Gastrocnemius medialis (tissue), 4 donors: ENCODE data around the gene RPL36A. TPM values are rescaled to one million over a fixed set of nuclear protein-coding genes. Genes with fewer than 3 reads are reported as not detected.
A peak's percentile ranks its signal among the peaks of the same experiment; 100 is the strongest.

Experiments used
- ATAC-seq, 2 donors: fragments of 150-250 bp; one replicate each; pipeline ENCODE4 v1.9.1; 2016
- DNase-seq, 2 donors: peaks; one replicate each; pipeline ENCODE4 v3.0.0-alpha.2; 2019
- H3K27ac ChIP-seq, 4 donors: fragments of 200-600 bp; sonication (generic); 1 replicate in 1 of 4; 2 replicates in 3 of 4; pipeline ENCODE4 v1.5.1; 2016 to 2018; ENCODE audit warnings: mild to moderate bottlenecking in 2 of 4, moderate library complexity in 1 of 4
- H3K27me3 ChIP-seq, 3 donors: fragments of 200-600 bp; sonication (generic) in 2 of 3; 1 replicate in 1 of 3; 2 replicates in 2 of 3; pipeline versions ENCODE4 v1.5.1 to v1.6.0; 2016 to 2019; ENCODE audit warnings: mild to moderate bottlenecking in 1 of 3, moderate library complexity in 1 of 3
- H3K36me3 ChIP-seq, 2 donors: fragments of 200-600 bp; sonication (generic) in 1 of 2; one replicate each; pipeline ENCODE4 v1.5.1; 2017 to 2018
- H3K4me1 ChIP-seq, 2 donors: fragments of 200-600 bp; sonication (generic) in 1 of 2; one replicate each; pipeline ENCODE4 v1.5.1; 2016 to 2017; ENCODE audit warnings: mild to moderate bottlenecking in 2 of 2
- H3K4me3 ChIP-seq, 4 donors: fragments of 200-600 bp; sonication (generic) in 3 of 4; 1 replicate in 1 of 4; 2 replicates in 3 of 4; pipeline ENCODE4 v1.5.1; 2016 to 2019; ENCODE audit warnings: mild to moderate bottlenecking in 2 of 4
- H3K9me3 ChIP-seq, 3 donors: fragments of 200-600 bp; sonication (generic) in 2 of 3; 1 replicate in 1 of 3; 2 replicates in 2 of 3; pipeline ENCODE4 v1.5.1; 2016 to 2019
- POLR2A ChIP-seq, 2 donors: fragments of 450-650 bp; IDR thresholded peaks; one replicate each; pipeline ENCODE4 v1.6.1; 2017; ENCODE audit warnings: antibody characterized with exemption in 2 of 2, mild to moderate bottlenecking in 2 of 2, moderate library complexity in 2 of 2
- in situ Hi-C, 4 donors: fragments of 200-750 bp; cut with MboI; loops; one replicate each; pipeline versions ENCODE4 v1.15.0 to v1.8.0; 2017; ENCODE audit warnings: low sequenced_read_pairs in 4 of 4
- intact Hi-C: fragments of 100-400 bp; cut with DNase I; formaldehyde crosslinking; loops from one replicate; pipeline ENCODE4 v1.15.1; 2023; ENCODE audit warnings: low total_unique reads
- total RNA-seq, 4 donors: library from RNA; depleted of rRNA; stranded (reverse); fragments of >200 nt; gene quantifications; one replicate each; pipeline versions ENCODE4 v1.1.0 to v1.2.3, GENCODE V29; 2016
- TF ChIP-seq, protein P1 (sequence below), 5 experiments: fragments of 450-650 bp in 3 of 5; fragments of 200-600 bp in 2 of 5; sonication (generic) in 2 of 5; IDR thresholded peaks in 4 of 5; conservative IDR thresholded peaks in 1 of 5; 1 replicate in 4 of 5; 2 replicates in 1 of 5; pipeline ENCODE4 v1.5.1; 2016 to 2019; ENCODE audit warnings: antibody characterized with exemption in 5 of 5, mild to moderate bottlenecking in 3 of 5, moderate library complexity in 3 of 5

RPL36A gene
- total RNA-seq, 4 donors from 2014 or later: 627 to 1,470 (median 1,100) TPM

DNA sequence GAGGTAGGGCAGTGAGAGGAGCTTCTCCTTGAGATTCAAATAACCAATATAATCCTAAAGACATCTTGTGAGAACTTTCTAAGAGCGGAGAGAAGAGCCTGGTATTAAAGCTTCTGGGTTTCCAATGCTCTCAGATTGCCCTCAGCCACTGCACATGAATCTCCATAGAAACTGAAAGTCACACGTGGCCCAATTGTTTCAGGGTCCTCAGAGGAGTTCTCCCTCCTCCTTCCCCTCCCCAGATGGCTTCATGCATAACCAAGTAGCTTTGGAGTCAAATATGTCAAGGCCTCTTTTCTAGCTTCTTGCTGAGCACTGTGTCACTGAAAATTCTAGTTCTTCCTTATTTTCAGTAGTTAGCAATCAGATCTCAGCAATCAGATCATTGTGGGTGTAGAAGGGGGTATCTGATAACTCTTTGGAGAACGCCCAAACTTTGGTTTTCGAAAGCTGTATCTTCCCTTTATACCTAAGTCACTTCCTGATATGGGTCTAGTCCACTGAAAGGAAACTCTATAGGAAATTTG is 7.1 kb upstream of the RPL36A start:
- DNase-seq (no peak), ATAC-seq (no peak)
- Histone ChIP-seq H3K27ac (no peak overlapping the region), H3K4me1 (no peaks in the 10 kb centered on the region), H3K9me3 (no peaks in the 10 kb centered on the region), H3K27me3 (no peaks in the 10 kb centered on the region), H3K36me3 (no peaks in the 10 kb centered on the region), H3K4me3 (no peak overlapping the region)
- TF ChIP-seq POLR2A (IDR thresholded peaks at IDR 0.05): no peak
- TF ChIP-seq, protein P1, sequence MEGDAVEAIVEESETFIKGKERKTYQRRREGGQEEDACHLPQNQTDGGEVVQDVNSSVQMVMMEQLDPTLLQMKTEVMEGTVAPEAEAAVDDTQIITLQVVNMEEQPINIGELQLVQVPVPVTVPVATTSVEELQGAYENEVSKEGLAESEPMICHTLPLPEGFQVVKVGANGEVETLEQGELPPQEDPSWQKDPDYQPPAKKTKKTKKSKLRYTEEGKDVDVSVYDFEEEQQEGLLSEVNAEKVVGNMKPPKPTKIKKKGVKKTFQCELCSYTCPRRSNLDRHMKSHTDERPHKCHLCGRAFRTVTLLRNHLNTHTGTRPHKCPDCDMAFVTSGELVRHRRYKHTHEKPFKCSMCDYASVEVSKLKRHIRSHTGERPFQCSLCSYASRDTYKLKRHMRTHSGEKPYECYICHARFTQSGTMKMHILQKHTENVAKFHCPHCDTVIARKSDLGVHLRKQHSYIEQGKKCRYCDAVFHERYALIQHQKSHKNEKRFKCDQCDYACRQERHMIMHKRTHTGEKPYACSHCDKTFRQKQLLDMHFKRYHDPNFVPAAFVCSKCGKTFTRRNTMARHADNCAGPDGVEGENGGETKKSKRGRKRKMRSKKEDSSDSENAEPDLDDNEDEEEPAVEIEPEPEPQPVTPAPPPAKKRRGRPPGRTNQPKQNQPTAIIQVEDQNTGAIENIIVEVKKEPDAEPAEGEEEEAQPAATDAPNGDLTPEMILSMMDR (IDR thresholded peaks at IDR 0.05 in 4 of 5, conservative IDR thresholded peaks at IDR 0.05 in 1 of 5): no peak
- in situ Hi-C loops (no loop called here), intact Hi-C loops (no loop called here)

DNA sequence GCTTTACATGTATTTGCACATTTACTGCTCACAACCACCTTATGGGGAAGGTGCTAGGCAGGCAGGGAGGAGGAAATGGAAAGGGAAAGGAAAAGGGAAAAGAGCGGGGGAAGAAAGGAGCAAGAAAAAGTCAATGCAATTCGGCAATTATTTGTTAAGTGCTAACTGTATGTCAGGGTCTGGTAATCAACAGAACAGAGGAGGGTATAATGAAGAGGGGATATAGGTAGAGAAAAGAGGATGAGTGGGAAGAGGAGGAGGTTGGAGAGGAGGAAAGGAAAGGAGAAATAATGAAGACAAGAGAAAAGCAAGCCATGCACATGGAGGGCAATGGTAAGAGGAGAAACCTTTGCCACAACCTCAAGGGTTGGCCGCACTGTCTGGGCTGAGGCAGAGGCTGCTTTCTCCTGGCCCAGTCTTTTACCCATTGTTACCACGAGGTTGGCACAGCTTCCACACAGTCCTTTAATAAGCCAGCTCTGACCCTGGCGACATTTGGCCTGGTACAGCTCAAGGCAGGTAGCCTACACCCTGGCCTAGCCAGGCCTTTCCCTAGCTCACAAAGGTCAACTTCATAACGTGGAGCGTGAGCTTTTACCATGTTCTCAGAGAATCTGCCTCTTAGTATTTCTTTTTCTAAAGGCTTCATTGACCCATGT is 5.7 kb upstream of the RPL36A start:
- Histone ChIP-seq H3K27ac (no peak overlapping the region), H3K4me3 (no peak overlapping the region), H3K27me3 (no peaks in the 10 kb centered on the region), H3K4me1 (no peaks in the 10 kb centered on the region), H3K9me3 (no peaks in the 10 kb centered on the region), H3K36me3 (no peaks in the 10 kb centered on the region)
- ATAC-seq (no peak), DNase-seq (no peak)
- in situ Hi-C loops (no loop called here), intact Hi-C loops (no loop called here)
- TF ChIP-seq, protein P1 (IDR thresholded peaks at IDR 0.05 in 4 of 5, conservative IDR thresholded peaks at IDR 0.05 in 1 of 5): no peak
- TF ChIP-seq POLR2A (IDR thresholded peaks at IDR 0.05): no peak

DNA sequence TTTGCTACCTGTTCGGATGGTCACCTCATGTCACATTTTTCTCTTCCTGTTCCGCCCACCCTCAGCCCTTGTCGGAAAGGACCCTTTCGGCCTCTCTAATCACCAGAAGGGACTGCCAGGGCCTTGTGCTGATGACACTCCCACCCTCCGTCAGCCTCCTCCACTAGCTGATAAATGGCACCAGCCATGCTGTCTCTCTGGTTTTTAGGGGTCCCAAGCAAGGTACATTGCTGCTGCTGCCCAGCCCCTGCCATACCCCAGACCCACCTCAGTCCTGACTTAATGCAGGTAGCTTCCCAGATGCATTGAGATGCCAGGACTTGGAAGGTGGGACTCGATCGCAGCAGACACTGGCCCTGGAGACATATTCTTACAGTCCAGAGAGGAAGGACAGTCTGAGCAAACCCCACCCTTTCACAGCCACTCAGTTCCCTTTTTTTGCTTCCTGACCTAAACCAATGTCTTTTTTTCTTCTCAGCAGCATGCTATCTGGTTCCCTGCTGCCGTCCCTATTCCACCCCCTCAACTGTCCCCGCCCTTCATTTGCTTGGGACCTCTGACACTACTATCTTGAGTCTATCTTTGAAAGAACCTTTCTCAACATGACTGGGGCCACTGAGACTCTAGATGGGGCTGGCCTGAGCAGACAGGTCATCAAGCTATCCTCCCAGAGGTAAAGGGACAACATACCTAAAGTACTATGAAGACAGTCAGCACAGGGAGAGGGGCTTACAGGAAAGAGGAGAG is 4.8 kb upstream of the RPL36A start, which contains the start of gene BTK:
Gene BTK, minus strand, starts transcription at position 397 of the 747 bp plus-strand sequence. CDS start 10,907 bp downstream, outside the sequence.
- no peaks in the 10 kb centered on the region for H3K27me3 ChIP-seq
- H3K4me3 ChIP-seq: peak within 1 kb of the TSS in 1 of 4 donors; percentile 11
- in situ Hi-C loops: no loop called here
- no peak for ATAC-seq
- no peak within 1 kb of the TSS for H3K27ac ChIP-seq
- intact Hi-C loops: no loop called here
- no peak for TF ChIP-seq POLR2A (IDR thresholded peaks at IDR 0.05)
- TF ChIP-seq, protein P1 (IDR thresholded peaks at IDR 0.05 in 4 of 5, conservative IDR thresholded peaks at IDR 0.05 in 1 of 5): no peak
- no peaks in the 10 kb centered on the region for H3K4me1 ChIP-seq
- H3K9me3 ChIP-seq: no peaks in the 10 kb centered on the region
- DNase-seq: no peak
- H3K36me3 ChIP-seq: no peaks in the 10 kb centered on the region

DNA sequence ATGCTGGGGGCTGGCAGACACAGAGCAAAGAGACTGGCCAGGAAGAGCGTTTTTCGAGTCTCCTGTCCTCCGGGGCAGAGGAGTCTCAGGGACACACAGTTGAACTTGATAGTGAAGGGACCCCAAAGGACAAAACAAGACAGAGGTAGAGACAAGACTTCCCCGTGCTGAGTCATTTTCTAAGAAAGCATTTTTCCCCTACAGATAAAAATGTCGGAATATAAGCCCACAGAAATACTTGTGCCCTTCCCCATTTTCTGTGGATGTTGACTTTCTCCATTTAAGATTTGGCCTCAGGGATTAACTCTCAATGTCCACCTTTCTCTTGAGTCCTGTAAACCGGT is 4.3 kb upstream of the RPL36A start:
- TF ChIP-seq POLR2A (IDR thresholded peaks at IDR 0.05): no peak
- TF ChIP-seq, protein P1 (IDR thresholded peaks at IDR 0.05 in 4 of 5, conservative IDR thresholded peaks at IDR 0.05 in 1 of 5): no peak
- in situ Hi-C loops: no loop called here
- Histone ChIP-seq H3K9me3 (no peaks in the 10 kb centered on the region), H3K27ac (no peak overlapping the region), H3K36me3 (no peaks in the 10 kb centered on the region), H3K27me3 (no peaks in the 10 kb centered on the region), H3K4me1 (no peaks in the 10 kb centered on the region), H3K4me3 (no peak overlapping the region)
- DNase-seq (no peak), ATAC-seq (no peak)
- intact Hi-C loops: no loop called here
